IPS DF 19.7 (cell line): ENCODE data around the gene GFAP.
"Not testable (repeated sequence)": the region's sequence is repeated elsewhere in the genome, so short reads cannot be mapped to it uniquely, and the experiment has no call there.

Source experiments
- DNase-seq: peaks from one replicate; pipeline ENCODE4 v3.0.0-alpha.2; 2013; ENCODE audit warnings: low read depth, low spot score

The GFAP gene

GRCh38 chr17:44915321-44915726 lies at the start of gene GFAP:
GFAP (minus strand) TSS chr17:44915500; CDS start chr17:44915486, 14 bp downstream.
- no peak for DNase-seq

GRCh38 chr17:44961921-44962350 lies 46.6 kb upstream of the GFAP start:
- DNase-seq, result no peak

GRCh38 chr17:44960691-44961090 lies 45.4 kb upstream of the GFAP start:
- DNase-seq, result no peak

- no peak for DNase-seq
Measured at GRCh38 chr17:44959821-44960531, 44.7 kb upstream of the GFAP start.

GRCh38 chr17:44956998-44957981 lies 42.0 kb upstream of the GFAP start:
- no peak for DNase-seq

- DNase-seq, result no peak
Measured at GRCh38 chr17:44955674-44956425, 40.5 kb upstream of the GFAP start.

- no peak for DNase-seq
Measured at GRCh38 chr17:44952946-44953475, 37.7 kb upstream of the GFAP start.

GRCh38 chr17:44948315-44948795 lies 33.1 kb upstream of the GFAP start:
- no peak for DNase-seq

GRCh38 chr17:44947461-44948314 lies 32.4 kb upstream of the GFAP start, which contains the start of gene KIF18B:
KIF18B (minus strand) TSS chr17:44947773; CDS start chr17:44936344, 11,429 bp downstream.
- peak; percentile 94 for DNase-seq

GRCh38 chr17:44945652-44946051 lies 30.4 kb upstream of the GFAP start:
- not testable (repeated sequence) for DNase-seq

GRCh38 chr17:44942456-44942855 lies 27.2 kb upstream of the GFAP start:
- no peak for DNase-seq

- no peak for DNase-seq
Measured at GRCh38 chr17:44941712-44942331, 26.5 kb upstream of the GFAP start.

- DNase-seq, result no peak
Measured at GRCh38 chr17:44940768-44941167, 25.5 kb upstream of the GFAP start.

- no peak for DNase-seq
Measured at GRCh38 chr17:44940317-44940716, 25.0 kb upstream of the GFAP start.

- DNase-seq, result no peak
Measured at GRCh38 chr17:44935116-44935515, 19.8 kb upstream of the GFAP start.

GRCh38 chr17:44934745-44935105 lies 19.4 kb upstream of the GFAP start:
- no peak for DNase-seq

- DNase-seq, result no peak
Measured at GRCh38 chr17:44933824-44934744, 18.8 kb upstream of the GFAP start.

- DNase-seq, result no peak
Measured at GRCh38 chr17:44932787-44933097, 17.4 kb upstream of the GFAP start.
